Cerebellar cortex (tissue), 1 donor: ENCODE data around the gene TAF11L4.
"Not testable (repeated sequence)": the region's sequence is repeated elsewhere in the genome, so short reads cannot be mapped to it uniquely, and the experiment has no call there.

Experiments
- DNase-seq: peaks from one replicate; pipeline ENCODE4 v3.0.0-alpha.2; 2015; ENCODE audit warnings: low spot score

TAF11L4 gene

GRCh38 chr5:17521501-17521900 is at the start of gene TAF11L4:
Gene TAF11L4, plus strand, starts transcription at chr5:17521801.
- DNase-seq = not testable (repeated sequence)

- DNase-seq = not testable (repeated sequence)
Measured at GRCh38 chr5:17475064-17475463, 46.5 kb upstream of the TAF11L4 start.

GRCh38 chr5:17477043-17477442 is 44.6 kb upstream of the TAF11L4 start:
- no peak for DNase-seq

- DNase-seq = no peak
Measured at GRCh38 chr5:17477573-17478265, 43.9 kb upstream of the TAF11L4 start.

GRCh38 chr5:17481378-17481777 is 40.2 kb upstream of the TAF11L4 start:
- no peak for DNase-seq

- no peak for DNase-seq
Measured at GRCh38 chr5:17482790-17483189, 38.8 kb upstream of the TAF11L4 start.

- DNase-seq = not testable (repeated sequence)
Measured at GRCh38 chr5:17486464-17487173, 35.0 kb upstream of the TAF11L4 start.

GRCh38 chr5:17487174-17487512 is 34.5 kb upstream of the TAF11L4 start:
- DNase-seq = no peak

- DNase-seq = not testable (repeated sequence)
Measured at GRCh38 chr5:17491257-17491656, 30.3 kb upstream of the TAF11L4 start.

- no peak for DNase-seq
Measured at GRCh38 chr5:17492770-17493169, 28.8 kb upstream of the TAF11L4 start.

GRCh38 chr5:17497446-17497845 is 24.2 kb upstream of the TAF11L4 start:
- no peak for DNase-seq

GRCh38 chr5:17497931-17498330 is 23.7 kb upstream of the TAF11L4 start, which contains the start of gene TAF11L2:
Gene TAF11L2, plus strand, starts transcription at chr5:17498231.
- not testable (repeated sequence) for DNase-seq

GRCh38 chr5:17511775-17512325 is 9.8 kb upstream of the TAF11L4 start:
- no peak for DNase-seq

GRCh38 chr5:17517526-17517925 is 4.1 kb upstream of the TAF11L4 start:
- DNase-seq = not testable (repeated sequence)

GRCh38 chr5:17518067-17518466 is 3.5 kb upstream of the TAF11L4 start, which contains the start of gene TAF11L3:
Gene TAF11L3, plus strand, starts transcription at chr5:17518367.
- not testable (repeated sequence) for DNase-seq

GRCh38 chr5:17519508-17519907 is 2.1 kb upstream of the TAF11L4 start:
- not testable (repeated sequence) for DNase-seq

GRCh38 chr5:17524935-17525334 is 3.3 kb downstream of the TAF11L4 start, which contains the start of gene TAF11L5:
Gene TAF11L5, plus strand, starts transcription at chr5:17525235.
- not testable (repeated sequence) for DNase-seq

- DNase-seq = not testable (repeated sequence)
Measured at GRCh38 chr5:17526504-17526903, 4.9 kb downstream of the TAF11L4 start.

GRCh38 chr5:17528369-17528768 is 6.8 kb downstream of the TAF11L4 start, which contains the start of gene TAF11L6:
Gene TAF11L6, plus strand, starts transcription at chr5:17528669.
- DNase-seq = not testable (repeated sequence)
